ENCODE data around the gene ZNF664.

Gene ZNF664

DNA sequence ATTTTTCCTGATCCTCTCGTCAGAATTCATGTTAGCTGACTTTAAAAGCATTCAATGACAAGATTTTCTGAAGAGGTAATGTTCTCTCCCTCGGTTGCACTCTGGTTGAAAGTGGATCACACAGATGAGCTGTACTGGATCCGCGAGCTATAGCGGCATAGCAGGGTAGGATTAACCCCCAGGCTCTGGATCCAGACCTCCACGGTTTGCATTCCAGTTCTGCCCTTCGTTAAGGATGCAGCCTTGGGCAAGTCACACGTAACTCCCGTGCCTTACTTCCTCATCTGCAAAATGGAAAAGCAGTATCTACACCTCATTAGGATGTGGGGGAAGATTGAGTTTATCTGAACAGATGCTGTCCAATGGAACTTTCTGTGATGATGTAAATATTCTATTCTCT is 14.1 kb upstream of the ZNF664 start:
- no peak for DNase-seq (ENCODE audit: low spot score)

DNA sequence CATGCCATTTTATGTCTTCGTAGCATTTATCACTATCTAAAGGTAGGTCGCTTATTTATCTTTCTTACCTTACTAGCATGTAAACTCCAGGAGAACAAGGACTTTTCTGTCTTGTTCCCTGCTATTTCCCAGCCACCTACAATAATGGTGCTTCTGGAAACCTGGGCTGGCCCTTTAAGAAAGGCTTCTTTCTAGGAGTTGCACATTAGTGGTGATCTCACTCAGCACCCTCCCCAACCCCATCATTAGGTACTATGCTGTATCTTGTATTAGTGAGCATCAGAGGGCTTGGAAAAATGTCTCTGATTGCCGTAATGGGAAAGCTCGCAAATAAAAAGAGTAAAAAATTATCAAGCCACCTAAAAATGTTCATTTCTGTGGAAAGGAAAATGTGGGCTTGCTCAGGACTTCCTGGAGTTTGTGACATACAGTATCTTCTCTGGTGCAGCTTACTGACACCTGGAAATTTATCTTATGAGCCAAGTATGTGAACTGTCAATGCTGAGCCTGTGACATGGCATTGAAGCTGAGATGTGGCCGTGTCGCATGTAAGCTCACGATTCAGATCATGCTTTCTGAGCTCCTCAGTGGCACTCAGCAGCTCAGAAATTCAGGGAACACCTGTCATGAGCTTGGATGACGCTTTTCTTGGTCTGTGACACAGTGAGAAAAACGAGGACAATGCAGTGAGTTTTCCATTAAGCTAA is 12.8 kb upstream of the ZNF664 start:
- DNase-seq (ENCODE audit: low spot score) = no peak

DNA sequence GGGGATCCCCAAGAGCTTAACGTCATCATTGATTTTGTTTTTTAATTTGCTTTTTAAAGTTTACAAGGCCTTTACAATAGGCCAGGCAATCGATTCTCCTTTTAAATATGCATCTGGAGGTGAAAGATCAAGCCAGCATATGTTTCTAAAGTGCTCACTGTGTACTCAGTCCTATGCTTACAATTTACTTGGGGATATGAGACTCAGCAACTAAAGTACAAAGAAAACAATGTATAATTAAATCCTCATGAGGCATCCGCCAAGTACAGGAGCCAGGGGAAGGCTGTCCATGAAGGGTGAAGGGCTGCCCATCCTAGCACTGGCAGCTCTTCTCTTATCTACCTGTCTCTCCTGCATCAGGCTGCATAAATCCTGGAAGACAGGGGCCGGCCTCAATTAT is 12.2 kb upstream of the ZNF664 start:
- DNase-seq (ENCODE audit: low spot score) = no peak

DNA sequence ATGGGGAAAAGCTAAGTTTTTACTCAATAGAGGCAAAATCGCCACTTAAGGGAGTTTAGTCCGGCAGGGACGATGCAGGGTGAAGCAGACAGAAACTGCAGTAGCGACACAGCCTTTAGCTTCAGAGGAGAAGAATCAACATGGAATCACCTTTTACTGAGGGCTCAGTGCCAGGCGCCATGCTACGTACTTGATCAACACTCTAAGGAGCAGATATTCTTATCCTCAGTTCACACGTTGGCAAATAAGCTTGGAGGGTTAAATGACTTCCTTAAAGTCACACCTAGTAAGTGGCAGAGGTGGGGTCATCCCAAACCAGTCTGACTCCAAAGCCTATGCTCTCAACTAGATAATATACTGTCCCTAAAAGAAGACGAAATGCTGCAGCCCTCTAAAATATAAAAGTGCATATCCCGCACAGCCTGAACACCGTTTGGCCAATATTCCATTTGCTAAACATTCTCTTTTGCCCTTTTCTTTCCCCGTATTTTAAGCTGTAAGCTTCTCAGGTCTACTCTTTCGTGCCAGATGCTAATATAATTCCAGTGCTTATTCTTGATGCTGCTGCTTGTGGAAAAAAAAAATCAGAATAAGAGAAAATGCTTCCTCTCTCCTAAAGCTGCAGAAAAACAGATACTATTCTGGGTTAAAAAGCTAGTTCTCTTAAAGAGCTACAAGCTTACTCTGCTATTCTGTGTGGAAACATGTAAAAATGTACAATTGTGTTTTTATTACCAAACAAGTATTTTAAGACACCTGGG is 11.2 kb upstream of the ZNF664 start:
- DNase-seq (ENCODE audit: low spot score) = no peak

DNA sequence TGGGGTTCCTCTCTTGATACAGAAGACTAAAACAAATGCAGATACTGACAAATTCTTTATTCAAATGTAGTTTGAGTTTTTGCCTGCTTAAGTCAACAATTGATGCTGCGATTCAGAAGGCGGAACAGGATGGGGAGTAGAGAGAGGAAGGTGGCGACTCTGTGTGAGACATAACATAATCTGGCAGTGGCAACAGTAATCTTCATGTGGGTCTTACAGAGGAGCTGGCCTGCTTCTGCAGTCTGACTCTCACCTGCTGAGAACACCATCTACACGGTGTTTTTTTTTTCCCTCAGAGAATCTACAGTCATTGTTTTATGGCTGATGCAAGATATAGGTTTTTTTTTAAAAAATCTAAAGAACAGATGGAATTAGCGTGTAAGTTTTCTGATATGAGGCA is 10.5 kb upstream of the ZNF664 start:
- DNase-seq (ENCODE audit: low spot score) = no peak

GRCh38 chr12:123963821-123964220 is 9.2 kb upstream of the ZNF664 start:
- DNase-seq (ENCODE audit: low spot score) = no peak

DNA sequence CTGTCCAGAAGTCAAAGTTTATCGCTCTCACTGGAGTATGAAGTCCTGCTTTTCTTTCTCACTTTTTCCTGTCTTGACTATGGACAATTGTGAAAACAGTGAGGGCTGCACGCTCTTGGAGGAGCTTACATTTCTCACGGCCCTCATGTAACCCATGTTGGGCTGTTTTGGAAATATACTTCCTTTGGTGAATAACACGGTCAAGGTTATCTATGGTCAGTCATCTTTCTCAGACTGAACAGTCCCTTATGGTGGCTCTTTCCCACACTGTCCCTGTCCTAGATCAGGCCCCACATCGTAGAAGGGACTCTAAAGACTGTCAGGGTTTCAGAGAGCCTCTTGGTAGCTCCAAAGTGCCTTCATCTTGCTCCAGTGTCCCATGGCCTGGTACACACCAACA is 7.6 kb upstream of the ZNF664 start:
- DNase-seq (ENCODE audit: low spot score) = no peak

DNA sequence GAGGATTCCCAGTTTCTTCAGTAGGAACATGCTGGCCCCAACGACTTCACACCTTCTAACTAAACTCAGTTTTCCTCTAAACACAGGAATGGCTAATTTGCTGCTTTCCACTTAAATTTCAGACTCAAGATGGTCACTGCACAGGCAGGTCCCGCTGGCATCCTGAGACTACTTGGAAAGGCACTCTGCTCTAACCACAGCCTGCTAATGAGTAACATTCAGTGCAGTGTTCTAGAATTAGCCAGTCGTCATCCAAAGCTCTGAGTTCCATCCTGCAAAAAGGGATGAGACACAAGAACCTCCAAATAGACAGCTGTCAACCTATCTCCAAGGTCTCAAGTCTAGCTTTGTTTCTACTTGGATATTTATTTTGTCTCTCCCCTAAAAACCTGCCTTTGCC is 6.4 kb upstream of the ZNF664 start:
- no peak for DNase-seq (ENCODE audit: low spot score)

- no peak for DNase-seq (ENCODE audit: low spot score)
Observed at GRCh38 chr12:123967121-123967586, 5.9 kb upstream of the ZNF664 start.

DNA sequence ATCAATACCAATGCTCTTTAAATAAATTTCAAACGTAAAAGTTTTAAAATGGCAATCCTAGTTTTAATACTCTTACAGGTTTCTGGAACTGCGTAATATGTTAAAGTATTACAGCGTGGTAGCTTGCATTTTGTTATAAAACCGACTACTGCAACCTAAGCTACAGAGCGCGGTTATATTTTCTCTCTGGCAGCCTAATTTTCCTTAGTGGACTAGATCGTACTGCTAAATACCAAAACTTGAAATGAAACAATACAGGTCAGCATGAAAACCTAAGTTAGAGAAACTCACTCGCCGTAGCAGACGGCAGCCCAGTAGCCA is 1.6 kb upstream of the ZNF664 start:
- DNase-seq (ENCODE audit: low spot score) = no peak

DNA sequence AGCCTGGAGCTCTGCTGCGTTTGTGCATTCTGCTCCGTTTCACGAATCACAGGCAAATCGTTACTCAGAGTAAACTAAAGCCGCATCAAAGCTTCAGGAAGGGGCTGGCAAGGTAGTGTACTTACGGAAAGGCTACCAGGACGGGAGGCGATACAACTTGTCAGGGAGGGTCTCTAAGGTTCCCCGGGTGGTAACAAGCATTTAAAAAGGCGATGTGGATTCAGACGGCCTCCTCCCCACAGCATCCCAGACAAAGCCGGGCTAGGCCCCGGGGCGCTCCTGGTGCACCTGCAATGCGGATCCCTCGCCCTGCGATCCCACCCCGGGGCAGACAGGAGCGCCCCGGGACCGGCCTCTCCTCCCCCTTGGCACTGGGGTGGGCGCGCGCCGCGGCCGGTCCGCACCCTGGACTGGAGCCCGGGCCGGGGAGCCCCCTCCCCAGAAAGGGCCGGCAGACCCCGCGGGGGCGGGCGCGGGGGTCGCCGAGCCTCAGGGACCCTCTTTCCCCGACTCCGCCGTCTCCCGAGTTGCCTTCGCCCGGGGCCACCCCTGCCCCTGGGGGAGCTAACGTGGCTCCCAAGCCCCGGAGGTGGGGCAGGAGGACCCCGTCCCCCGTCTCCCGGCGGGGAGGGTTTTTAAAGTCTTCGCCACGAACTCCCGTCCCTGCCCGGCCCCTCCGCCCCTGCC is 1.1 kb upstream of the ZNF664 start:
- DNase-seq (ENCODE audit: low spot score) = no peak

DNA sequence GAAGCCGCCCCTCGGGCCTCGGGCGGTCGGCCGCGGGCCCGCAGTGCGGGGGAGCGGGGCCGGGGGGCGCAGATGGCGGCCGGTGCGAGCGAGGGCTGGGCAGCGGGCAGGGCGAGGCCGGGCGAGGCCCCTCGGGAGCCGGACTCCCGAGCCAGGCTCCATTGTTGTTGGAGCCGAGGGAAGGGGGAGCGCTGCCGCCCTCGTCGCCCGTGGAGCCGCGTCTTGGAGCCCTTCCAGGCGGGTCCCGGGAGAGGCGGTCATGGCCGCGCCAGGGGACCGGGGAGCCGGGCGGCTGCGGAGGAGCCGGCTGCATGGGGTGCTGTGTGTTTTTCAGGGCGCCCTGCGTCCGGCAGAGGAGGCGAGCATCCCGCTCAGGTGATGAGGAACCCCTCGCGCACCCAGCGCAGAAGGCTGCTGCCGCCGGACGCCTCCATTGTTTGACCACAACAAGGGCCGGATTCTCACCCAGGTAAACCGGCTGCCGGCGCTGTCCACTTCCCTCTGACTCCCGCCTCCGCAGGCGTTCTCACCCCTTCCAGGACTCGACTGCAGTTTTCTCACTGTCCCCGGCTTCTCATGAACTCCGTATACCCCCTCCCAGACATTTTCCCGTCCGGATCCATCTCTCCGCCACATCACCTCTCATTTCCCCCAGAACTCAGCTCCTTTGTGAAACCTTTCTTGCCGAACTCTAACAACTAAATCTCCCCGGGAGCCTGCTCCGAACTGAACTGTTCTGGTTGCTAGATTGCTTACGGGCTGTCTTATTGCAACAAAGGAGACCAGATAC is 732 bp downstream of the ZNF664 start:
- DNase-seq (ENCODE audit: low spot score) = no peak

GRCh38 chr12:123976227-123976826 is 3.3 kb downstream of the ZNF664 start:
- no peak for DNase-seq (ENCODE audit: low spot score)

- DNase-seq (ENCODE audit: low spot score) = no peak
Observed at GRCh38 chr12:123979566-123979965, 6.6 kb downstream of the ZNF664 start.

DNA sequence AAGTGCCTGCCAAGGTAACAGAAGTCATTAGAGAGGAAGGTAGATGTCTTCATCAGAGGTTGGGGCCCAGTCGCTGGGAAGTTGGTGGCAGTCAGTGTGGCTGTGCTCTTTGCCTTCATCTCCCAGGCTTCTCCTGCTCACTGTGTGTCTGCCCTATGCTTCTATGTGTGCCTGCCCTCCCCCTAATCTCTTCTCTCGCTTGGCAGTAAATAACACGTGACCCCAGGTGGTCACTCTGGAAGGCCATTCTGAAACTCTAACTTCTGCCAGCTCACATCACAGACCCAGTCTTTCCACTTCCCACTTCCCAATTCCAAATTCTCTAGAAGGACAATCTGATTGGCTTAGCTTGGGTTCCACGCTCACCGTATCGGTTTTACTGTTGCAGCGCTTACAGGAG is 9.3 kb downstream of the ZNF664 start:
- DNase-seq (ENCODE audit: low spot score) = no peak

DNA sequence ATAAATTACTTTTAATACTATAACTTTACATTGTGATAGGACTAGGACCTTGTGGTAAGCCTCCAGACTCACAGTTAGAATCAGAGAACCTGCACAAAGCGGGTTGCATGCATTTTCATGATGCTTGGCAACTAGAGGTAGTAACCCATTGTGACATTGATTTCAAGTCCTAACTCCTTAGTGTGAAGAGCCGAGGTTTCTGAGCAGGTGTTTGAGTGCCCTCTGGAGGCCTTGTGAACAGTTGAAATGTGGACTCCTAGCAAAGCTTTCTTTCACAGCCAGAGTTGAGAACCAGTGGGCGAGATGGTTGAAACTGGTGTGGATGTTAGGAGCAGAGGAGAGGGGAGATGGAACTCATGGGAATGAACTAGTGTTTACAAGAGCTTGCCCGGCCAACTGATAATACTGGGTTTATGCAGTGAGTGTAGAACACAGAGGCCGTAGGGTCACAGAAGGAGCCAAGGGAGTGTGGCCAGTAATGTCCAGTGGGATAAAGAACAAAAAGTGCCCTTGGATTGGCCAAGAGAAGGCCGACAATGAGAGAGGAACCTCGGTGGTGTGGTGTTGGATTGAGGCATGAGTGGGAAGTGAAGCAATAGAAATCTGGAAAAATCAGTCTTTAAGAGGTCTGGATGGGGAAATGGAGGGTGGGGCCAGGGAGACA is 10.9 kb downstream of the ZNF664 start:
- no peak for DNase-seq (ENCODE audit: low spot score)

GRCh38 chr12:123984903-123985302 is 11.9 kb downstream of the ZNF664 start:
- no peak for DNase-seq (ENCODE audit: low spot score)

- DNase-seq (ENCODE audit: low spot score) = no peak
Observed at GRCh38 chr12:123986374-123986965, 13.5 kb downstream of the ZNF664 start.

DNA sequence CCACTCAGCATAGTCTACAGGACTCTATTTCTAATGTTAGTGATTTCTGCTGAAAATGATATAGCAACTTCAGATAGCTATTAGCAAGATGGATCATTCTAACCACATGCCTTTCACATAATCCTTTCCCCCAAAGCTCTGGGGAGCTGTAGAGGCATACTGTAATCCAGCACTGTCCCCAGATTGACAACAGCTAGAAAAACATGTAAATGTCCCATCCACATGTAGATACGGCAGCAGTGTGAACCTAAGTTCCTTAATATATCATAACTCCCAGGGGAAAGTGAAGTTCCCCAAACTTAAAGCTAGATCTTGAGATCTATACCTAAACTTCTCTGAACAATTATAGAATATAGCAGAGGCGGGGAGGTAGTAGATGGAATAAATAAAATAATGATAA is 14.0 kb downstream of the ZNF664 start:
- DNase-seq (ENCODE audit: low spot score) = no peak

GRCh38 chr12:123989168-123989567 is 16.2 kb downstream of the ZNF664 start:
- no peak for DNase-seq (ENCODE audit: low spot score)

DNA sequence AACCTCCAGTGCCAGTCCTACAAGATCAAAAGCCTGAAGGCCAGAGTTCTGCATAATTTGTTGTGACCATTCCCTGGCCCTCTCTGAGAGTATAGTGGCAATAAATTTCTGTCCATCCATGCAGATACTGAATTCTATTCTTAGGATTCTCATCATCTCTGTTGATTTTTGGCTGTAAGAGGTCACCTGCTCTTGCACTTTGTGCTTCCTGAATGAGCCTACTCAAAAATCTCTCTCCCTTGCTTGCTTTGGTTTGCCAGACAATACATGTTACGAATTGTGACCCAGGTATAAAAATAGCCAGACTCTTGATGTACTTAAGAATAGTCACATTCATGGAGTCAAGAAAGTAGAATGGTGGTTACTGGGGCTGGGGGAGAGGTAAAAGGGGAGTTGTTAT is 16.7 kb downstream of the ZNF664 start:
- DNase-seq (ENCODE audit: low spot score) = no peak

Data from left forelimb (tissue), 1 donor.